ENCODE data around the gene DNAJB6. TPM values are rescaled to one million over a fixed set of nuclear protein-coding genes. Genes with fewer than 3 reads are reported as not detected.

DNAJB6 gene
- total RNA-seq, 4 donors from 2014 or later, result 103 to 151 (median 139) TPM

GRCh38 chr7:157465891-157466866 is 129.4 kb downstream of the DNAJB6 start:
- Histone ChIP-seq H3K36me3 (no peaks in the 10 kb centered on the region), H3K27ac (replicated peaks in 1 of 4) (no peak overlapping the region), H3K4me1 (peaks cover 0 to 16% (median 10%) of the 10 kb centered on the region in 4 donors), H3K9me3 (no peaks in the 10 kb centered on the region), H3K27me3 (peaks cover 0 to 62% (median 7%) of the 10 kb centered on the region in 4 donors), H3K4me3 (peak overlapping the region; percentile 22 to 36 (median 26))
- no peak for DNase-seq (ENCODE audit: extremely low spot score)
- WGBS, result 54% methylated on average over 41 of the region's 41 CpGs
- intact Hi-C loops (cut with DNase I), result no loop called here
- TF ChIP-seq, protein P1, sequence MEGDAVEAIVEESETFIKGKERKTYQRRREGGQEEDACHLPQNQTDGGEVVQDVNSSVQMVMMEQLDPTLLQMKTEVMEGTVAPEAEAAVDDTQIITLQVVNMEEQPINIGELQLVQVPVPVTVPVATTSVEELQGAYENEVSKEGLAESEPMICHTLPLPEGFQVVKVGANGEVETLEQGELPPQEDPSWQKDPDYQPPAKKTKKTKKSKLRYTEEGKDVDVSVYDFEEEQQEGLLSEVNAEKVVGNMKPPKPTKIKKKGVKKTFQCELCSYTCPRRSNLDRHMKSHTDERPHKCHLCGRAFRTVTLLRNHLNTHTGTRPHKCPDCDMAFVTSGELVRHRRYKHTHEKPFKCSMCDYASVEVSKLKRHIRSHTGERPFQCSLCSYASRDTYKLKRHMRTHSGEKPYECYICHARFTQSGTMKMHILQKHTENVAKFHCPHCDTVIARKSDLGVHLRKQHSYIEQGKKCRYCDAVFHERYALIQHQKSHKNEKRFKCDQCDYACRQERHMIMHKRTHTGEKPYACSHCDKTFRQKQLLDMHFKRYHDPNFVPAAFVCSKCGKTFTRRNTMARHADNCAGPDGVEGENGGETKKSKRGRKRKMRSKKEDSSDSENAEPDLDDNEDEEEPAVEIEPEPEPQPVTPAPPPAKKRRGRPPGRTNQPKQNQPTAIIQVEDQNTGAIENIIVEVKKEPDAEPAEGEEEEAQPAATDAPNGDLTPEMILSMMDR (IDR thresholded peaks at IDR 0.05), result no peak
- TF ChIP-seq POLR2AphosphoS5 (IDR thresholded peaks at IDR 0.05) (no peak), EP300 (IDR thresholded peaks at IDR 0.05) (no peak), POLR2A (IDR thresholded peaks at IDR 0.05; ENCODE audit: low read depth) (no peak)

- no peak overlapping the region for H3K27ac ChIP-seq (replicated peaks in 1 of 4)
- peaks cover 0 to 2% (median 0%) of the 10 kb centered on the region in 4 donors for H3K9me3 ChIP-seq
- no peak for DNase-seq (ENCODE audit: extremely low spot score)
- WGBS, result 76% methylated on average over 11 of the region's 12 CpGs
- peaks cover 0 to 60% (median 7%) of the 10 kb centered on the region in 4 donors for H3K27me3 ChIP-seq
- peaks cover 0 to 16% (median 10%) of the 10 kb centered on the region in 4 donors for H3K4me1 ChIP-seq
- intact Hi-C loops (cut with DNase I), result no loop called here
- no peaks in the 10 kb centered on the region for H3K36me3 ChIP-seq
- TF ChIP-seq EP300 (IDR thresholded peaks at IDR 0.05) (no peak), POLR2A (IDR thresholded peaks at IDR 0.05; ENCODE audit: low read depth) (no peak), POLR2AphosphoS5 (IDR thresholded peaks at IDR 0.05) (no peak)
- TF ChIP-seq, protein P1 (IDR thresholded peaks at IDR 0.05), result no peak
- no peak overlapping the region for H3K4me3 ChIP-seq
Measured at GRCh38 chr7:157466867-157467261, 130.1 kb downstream of the DNAJB6 start.

Other genes starting within 250 kb of the DNAJB6 start
- gene UBE3C, start 198.1 kb upstream of the DNAJB6 start, total RNA-seq, result 10 to 100 TPM; 66.1 to 93.3 (median 85.5) TPM

Data from esophagus muscularis mucosa (tissue), 4 donors.